ENCODE results near the gene ARMC9.

GRCh38 chr2:231199219-231199618 lies 788 bp downstream of the ARMC9 start:
- TF ChIP-seq ZFP30 (CRISPR knock-in tag; IDR thresholded peaks at IDR 0.05) (no peak), ZFP3 (CRISPR knock-in tag; IDR thresholded peaks at IDR 0.05) (no peak), ZNF70 (CRISPR knock-in tag; IDR thresholded peaks at IDR 0.05) (no peak), CREB5 (CRISPR knock-in tag; IDR thresholded peaks at IDR 0.05; ENCODE audit: low read depth) (no peak), BACH2 (CRISPR knock-in tag; IDR thresholded peaks at IDR 0.05; ENCODE audit: borderline replicate concordance) (no peak), CSRNP3 (CRISPR knock-in tag; IDR thresholded peaks at IDR 0.05) (no peak)
